HG03342 (cell line): ENCODE data around the gene POU3F3.

Experiments
- ATAC-seq: cut with Tn5 transposase; IDR thresholded peaks from one replicate; pipeline ENCODE4 v1.9.1; 2021; ENCODE audit warnings: mild to moderate bottlenecking, moderate library complexity; ENCODE audit not compliant: unreplicated experiment

POU3F3 gene

GRCh38 chr2:104872866-104873688 lies 19.2 kb downstream of the POU3F3 start:
- peak; percentile 82 for ATAC-seq

GRCh38 chr2:104873689-104874054 lies 19.8 kb downstream of the POU3F3 start:
- no peak for ATAC-seq

- no peak for ATAC-seq
Observed at GRCh38 chr2:104874230-104874629, 20.3 kb downstream of the POU3F3 start.

GRCh38 chr2:104875262-104875661 lies 21.3 kb downstream of the POU3F3 start:
- ATAC-seq, result no peak

GRCh38 chr2:104876606-104877570 lies 23.0 kb downstream of the POU3F3 start:
- ATAC-seq, result no peak

GRCh38 chr2:104878863-104879512 lies 25.1 kb downstream of the POU3F3 start:
- no peak for ATAC-seq

GRCh38 chr2:104880076-104880475 lies 26.2 kb downstream of the POU3F3 start:
- ATAC-seq, result no peak

GRCh38 chr2:104883357-104883756 lies 29.4 kb downstream of the POU3F3 start:
- no peak for ATAC-seq

GRCh38 chr2:104885119-104885782 lies 31.3 kb downstream of the POU3F3 start:
- no peak for ATAC-seq

GRCh38 chr2:104887676-104888075 lies 33.8 kb downstream of the POU3F3 start:
- ATAC-seq, result no peak

- no peak for ATAC-seq
Observed at GRCh38 chr2:104888489-104889258, 34.8 kb downstream of the POU3F3 start.

GRCh38 chr2:104889291-104889959 lies 35.5 kb downstream of the POU3F3 start:
- no peak for ATAC-seq

- ATAC-seq, result no peak
Observed at GRCh38 chr2:104889960-104890684, 36.2 kb downstream of the POU3F3 start.

GRCh38 chr2:104890685-104891069 lies 36.8 kb downstream of the POU3F3 start:
- no peak for ATAC-seq

GRCh38 chr2:104891145-104891544 lies 37.2 kb downstream of the POU3F3 start:
- ATAC-seq, result no peak

GRCh38 chr2:104896446-104896845 lies 42.5 kb downstream of the POU3F3 start:
- no peak for ATAC-seq

- ATAC-seq, result no peak
Observed at GRCh38 chr2:104897515-104898184, 43.7 kb downstream of the POU3F3 start.

GRCh38 chr2:104900608-104901007 lies 46.7 kb downstream of the POU3F3 start:
- ATAC-seq, result no peak
